SK-N-MC (cell line): Measurements from ENCODE around the gene SMG6.
A peak's percentile ranks its signal among the peaks of the same experiment; 100 is the strongest.

Experiments used
- DNase-seq: peaks from one replicate; pipeline ENCODE4 v3.0.0-alpha.2; 2011; ENCODE audit warnings: low read depth, low spot score
- H3K27ac ChIP-seq: fragments of 200-600 bp; sonication (generic); 2 replicates; pipeline ENCODE4 v1.5.1; 2016; ENCODE audit warnings: mixed run types
- H3K36me3 ChIP-seq: fragments of 200-600 bp; sonication (generic); 2 replicates; pipeline ENCODE4 v1.6.1; 2017; ENCODE audit warnings: antibody characterized with exemption, low read length, mixed read lengths; ENCODE audit not compliant: insufficient read depth
- H3K4me3 ChIP-seq: fragments of 200-600 bp; sonication (generic); 2 replicates; pipeline ENCODE4 v1.5.1; 2016
- H3K9ac ChIP-seq: fragments of 200-600 bp; sonication (generic); 2 replicates; pipeline ENCODE4 v1.8.0; 2017; ENCODE audit warnings: mixed run types, mixed read lengths; ENCODE audit not compliant: insufficient read length
- H3K9me3 ChIP-seq: fragments of 200-600 bp; sonication (generic); 2 replicates; pipeline ENCODE4 v1.6.1; 2017; ENCODE audit warnings: low read depth, mild to moderate bottlenecking, antibody characterized with exemption, low read length, moderate library complexity, mixed read lengths
- EZH2 ChIP-seq: fragments of 200-600 bp; sonication (generic); IDR thresholded peaks from one replicate; pipeline ENCODE4 v1.6.1; 2017; ENCODE audit warnings: antibody characterized with exemption
- FOXP2 ChIP-seq: optimal IDR thresholded peaks from 2 replicates; pipeline ENCODE3; 2011; ENCODE audit warnings: mild to moderate bottlenecking, moderate library complexity; ENCODE audit not compliant: insufficient read depth; ENCODE audit errors: extremely low read length, control extremely low read depth
- POLR2AphosphoS5 ChIP-seq: IDR thresholded peaks from 2 replicates; pipeline ENCODE4 v1.6.1; 2012; ENCODE audit warnings: mild to moderate bottlenecking, low read depth, low read length, borderline replicate concordance

The SMG6 gene

GRCh38 chr17:2081564-2081963 is 222.0 kb downstream of the SMG6 start:
- DNase-seq: no peak
- H3K36me3 ChIP-seq: peaks cover 5% of the 10 kb centered on the region; the same call in 1 of the 2 replicates

GRCh38 chr17:2077040-2077439 is 226.5 kb downstream of the SMG6 start:
- Histone ChIP-seq H3K9ac (peak overlapping the region; percentile 15), H3K4me3 (peak overlapping the region; percentile 5; the same call in 1 of the 2 replicates), H3K9me3 (no peaks in the 10 kb centered on the region), H3K36me3 (peaks cover 5% of the 10 kb centered on the region; the same call in 1 of the 2 replicates), H3K27ac (peak overlapping the region; percentile 76)
- TF ChIP-seq POLR2AphosphoS5 (no peak), EZH2 (no peak), FOXP2 (no peak)
- no peak for DNase-seq

More at GRCh38 chr17:2081564-2081963, 222.0 kb downstream of the SMG6 start:
- no peak overlapping the region for H3K27ac ChIP-seq
- H3K4me3 ChIP-seq: no peak overlapping the region
- TF ChIP-seq EZH2 (no peak), POLR2AphosphoS5 (no peak), FOXP2 (no peak)
- H3K9me3 ChIP-seq: no peaks in the 10 kb centered on the region
- H3K9ac ChIP-seq: no peak overlapping the region

DNA sequence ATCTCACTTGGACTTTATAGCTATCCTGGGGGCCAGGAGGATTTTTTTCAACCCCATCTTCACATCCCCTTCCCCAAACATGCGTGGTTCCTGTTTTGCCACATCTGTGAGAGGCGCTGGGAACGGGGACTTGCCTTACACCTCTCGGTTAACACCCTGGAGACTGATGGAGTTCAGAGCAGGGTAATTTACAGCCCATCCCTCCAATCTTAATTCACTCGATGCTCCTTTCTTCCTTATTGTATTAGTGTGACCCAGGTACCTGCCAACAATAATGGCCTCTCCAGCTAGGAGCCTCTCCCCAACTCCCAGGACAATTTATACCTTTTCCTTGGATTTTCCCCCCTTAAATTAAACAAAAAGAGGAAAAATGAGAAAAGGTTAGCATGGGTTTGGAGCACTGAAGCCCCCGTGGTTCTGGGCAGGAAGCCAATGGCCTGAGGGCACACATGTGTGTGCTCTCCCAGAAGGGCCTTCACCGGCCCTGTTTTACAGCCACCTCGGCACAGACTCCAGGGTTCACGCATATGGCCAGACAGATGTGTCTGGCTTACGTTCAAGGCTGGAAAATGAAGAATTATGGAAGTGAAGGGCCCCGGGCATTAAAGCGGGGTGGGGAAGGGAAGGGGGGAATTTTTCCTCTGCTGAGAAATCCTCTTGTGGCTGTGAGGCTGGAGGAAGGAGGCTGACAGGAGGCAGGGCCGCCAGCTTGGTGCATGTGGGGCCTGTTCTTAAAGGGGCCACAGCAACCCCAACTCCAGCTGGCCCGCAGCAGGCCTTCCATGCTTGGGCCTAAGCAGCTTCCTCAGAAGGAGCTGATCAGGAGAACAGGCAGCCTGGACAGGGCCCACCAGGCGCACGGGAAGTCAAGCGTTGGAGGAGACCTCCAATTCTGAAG is 227.2 kb downstream of the SMG6 start:
- TF ChIP-seq EZH2: no peak
- TF ChIP-seq FOXP2: no peak
- TF ChIP-seq POLR2AphosphoS5: no peak; the same call in 1 of the 2 replicates
- H3K9me3 ChIP-seq: no peaks in the 10 kb centered on the region
- H3K27ac ChIP-seq: peak overlapping the region; percentile 76
- peak overlapping the region; percentile 5 for H3K4me3 ChIP-seq
- peaks cover 5% of the 10 kb centered on the region; the same call in 1 of the 2 replicates for H3K36me3 ChIP-seq
- H3K9ac ChIP-seq: no peak overlapping the region
- DNase-seq: no peak

DNA sequence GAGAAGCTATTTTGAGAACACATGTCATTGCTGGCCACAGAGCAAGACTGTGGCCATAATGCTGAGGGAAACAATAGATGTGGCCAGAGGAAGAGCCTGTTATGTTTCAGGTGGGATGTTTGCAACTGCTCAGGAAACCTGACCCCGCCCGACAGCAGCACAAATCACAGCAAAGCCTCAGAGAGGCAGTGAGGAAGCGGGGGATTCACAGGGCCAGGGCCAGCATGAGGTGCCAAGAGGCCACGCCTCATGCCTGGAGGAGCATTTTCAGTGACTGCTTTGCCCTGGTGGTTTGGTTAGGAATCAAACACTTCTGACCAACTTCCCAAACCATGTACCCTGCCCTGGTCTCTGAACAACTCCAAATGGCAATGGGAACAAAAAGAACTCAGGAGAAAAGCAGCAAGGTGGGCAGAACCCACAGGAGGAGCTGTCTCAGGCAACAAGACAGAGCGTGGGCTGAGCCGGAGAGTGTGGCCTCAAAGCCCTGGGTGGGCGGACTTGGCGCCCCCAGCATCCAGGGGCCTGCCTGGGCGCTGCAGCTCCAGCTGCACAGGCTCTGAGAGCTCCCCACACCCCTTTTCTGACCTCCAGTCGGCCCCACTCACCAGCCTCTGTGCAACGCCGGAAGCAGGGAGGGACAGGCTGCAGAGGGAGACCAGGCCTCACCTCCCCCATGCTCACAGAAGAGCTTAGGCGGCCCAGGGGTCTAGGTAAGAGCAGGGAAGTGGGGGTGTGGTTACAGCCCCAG is 228.1 kb downstream of the SMG6 start:
- Histone ChIP-seq H3K4me3 (no peak overlapping the region), H3K9ac (no peak overlapping the region), H3K36me3 (peaks cover 2% of the 10 kb centered on the region; the same call in 1 of the 2 replicates), H3K9me3 (no peaks in the 10 kb centered on the region), H3K27ac (peak overlapping the region; percentile 76)
- no peak for DNase-seq
- TF ChIP-seq POLR2AphosphoS5 (no peak), EZH2 (no peak), FOXP2 (no peak)

DNA sequence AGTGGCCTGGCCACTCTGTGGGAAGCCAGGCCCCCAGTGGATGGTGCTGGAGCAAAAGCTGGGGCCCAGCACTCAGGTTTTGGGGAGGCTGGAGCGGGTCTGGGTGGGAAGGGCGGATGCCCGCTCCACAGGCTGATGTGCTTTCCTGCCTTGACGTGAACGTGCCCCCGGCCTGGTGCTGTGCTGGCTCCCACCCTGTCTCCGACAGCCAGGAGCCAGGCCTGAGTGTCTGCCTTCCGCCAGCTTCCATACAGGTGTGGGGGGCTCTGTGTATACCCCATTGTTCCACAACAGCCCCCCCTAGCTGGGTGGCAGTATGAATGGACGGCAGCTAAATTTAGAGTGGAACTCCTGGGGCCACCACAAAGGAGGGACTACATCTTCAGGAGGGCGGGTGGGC is 228.7 kb downstream of the SMG6 start:
- no peak overlapping the region for H3K27ac ChIP-seq

DNA sequence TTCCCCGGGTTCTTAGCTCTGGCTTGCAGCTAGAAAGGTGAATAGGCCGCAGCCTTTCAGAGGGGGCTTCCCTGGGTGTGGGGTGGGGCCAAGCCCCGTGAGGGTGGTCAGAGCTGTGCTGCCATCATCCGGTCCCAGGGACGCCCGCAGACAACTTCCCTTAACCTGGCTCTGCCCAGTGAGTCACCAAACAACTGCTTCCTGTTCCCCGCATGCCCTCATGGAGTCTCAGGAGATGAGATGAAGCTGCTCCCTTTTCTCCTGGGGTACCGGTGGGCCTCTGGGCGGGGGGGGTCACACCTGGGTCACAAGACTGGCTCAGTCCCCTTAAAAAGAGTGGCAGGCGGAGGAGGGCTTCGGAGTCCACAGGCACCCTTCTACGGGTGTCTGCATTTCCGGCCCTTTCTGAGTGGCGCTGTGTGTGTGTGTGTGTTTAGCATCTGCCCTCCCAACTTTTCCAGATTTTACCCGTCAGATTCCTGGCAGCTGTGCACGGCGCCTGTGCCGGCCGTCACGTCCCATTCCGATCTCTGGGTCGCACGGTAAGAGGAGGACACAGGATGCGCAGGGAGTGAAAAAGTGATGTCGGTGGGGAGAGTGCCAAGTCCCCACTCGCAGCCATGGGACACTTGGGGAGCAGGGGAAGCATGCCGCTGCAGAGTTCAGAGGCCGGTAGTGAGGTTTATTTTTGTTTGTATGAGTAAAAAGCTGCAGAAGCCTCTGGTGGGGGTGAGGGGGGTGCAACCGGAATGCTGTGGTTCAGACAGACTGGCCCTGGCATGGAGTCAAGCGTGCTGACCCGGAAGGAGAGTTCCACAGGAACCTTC is 231.9 kb downstream of the SMG6 start:
- Histone ChIP-seq H3K27ac (no peak overlapping the region), H3K4me3 (no peak overlapping the region), H3K36me3 (no peaks in the 10 kb centered on the region), H3K9me3 (no peaks in the 10 kb centered on the region), H3K9ac (no peak overlapping the region)
- TF ChIP-seq EZH2: no peak
- TF ChIP-seq POLR2AphosphoS5: no peak
- TF ChIP-seq FOXP2: no peak
- DNase-seq: no peak

More for the DNA sequence above, 228.7 kb downstream of the SMG6 start:
- H3K9ac ChIP-seq: no peak overlapping the region
- DNase-seq: no peak
- H3K36me3 ChIP-seq: peaks cover 2% of the 10 kb centered on the region; the same call in 1 of the 2 replicates
- no peak overlapping the region for H3K4me3 ChIP-seq
- H3K9me3 ChIP-seq: no peaks in the 10 kb centered on the region
- no peak for TF ChIP-seq EZH2
- TF ChIP-seq POLR2AphosphoS5: no peak
- no peak for TF ChIP-seq FOXP2

DNA sequence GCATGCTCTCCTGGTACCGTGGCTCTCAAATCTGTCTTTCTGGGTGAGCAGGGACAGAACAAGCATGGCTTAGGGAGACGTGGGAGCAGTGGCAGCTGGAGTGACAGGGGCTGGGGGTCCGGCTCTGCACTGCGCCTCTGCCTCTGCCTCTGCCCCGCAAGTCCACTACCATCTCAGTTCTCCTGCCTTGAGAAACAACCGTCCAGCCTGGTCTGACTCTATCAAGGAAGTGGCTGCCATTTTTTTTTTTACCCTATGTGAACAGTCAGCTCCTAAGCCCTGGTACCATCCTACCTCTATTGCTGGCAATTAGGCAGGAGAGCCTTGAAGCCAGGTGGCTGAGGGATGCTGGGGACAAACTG is 232.6 kb downstream of the SMG6 start:
- H3K9me3 ChIP-seq: no peaks in the 10 kb centered on the region
- no peak overlapping the region for H3K9ac ChIP-seq
- no peak overlapping the region for H3K4me3 ChIP-seq
- DNase-seq: no peak
- H3K27ac ChIP-seq: no peak overlapping the region
- TF ChIP-seq EZH2 (no peak), FOXP2 (no peak), POLR2AphosphoS5 (no peak)
- H3K36me3 ChIP-seq: no peaks in the 10 kb centered on the region
